NT2/D1 (cell line): Measurements from ENCODE around the gene NUBP2.

Experiments used
- YY1 ChIP-seq: IDR thresholded peaks from 2 replicates; pipeline ENCODE4 v1.6.1; 2011; ENCODE audit not compliant: insufficient read length, insufficient read depth
- ZNF274 ChIP-seq: IDR thresholded peaks from 2 replicates; pipeline ENCODE4 v1.6.1; 2011; ENCODE audit warnings: mild to moderate bottlenecking, low read depth, low read length

GRCh38 chr16:1825381-1825863 is 42.7 kb downstream of the NUBP2 start:
- TF ChIP-seq ZNF274 (no peak), YY1 (no peak)
